GM18507 (cell line): ENCODE results near the gene CTNNA1.
"Not testable (repeated sequence)": the region's sequence is repeated elsewhere in the genome, so short reads cannot be mapped to it uniquely, and the experiment has no call there.

ENCODE experiments used
- DNase-seq: peaks from one replicate; pipeline ENCODE4 v3.0.0; 2011; ENCODE audit warnings: low read depth; ENCODE audit not compliant: insufficient read length; ENCODE audit errors: extremely low spot score
- FAIRE-seq: peaks from 2 replicates; lab custom pipeline; 2011; peaks lifted over from hg19 to GRCh38; lab: Jason Lieb, UNC

Gene CTNNA1

GRCh38 chr5:138752951-138753793, at the start of gene CTNNA1:
TSS of gene CTNNA1 (plus strand) at chr5:138753425. CDS start at chr5:138781925, 28,500 bp downstream.
- peak; percentile 9 for FAIRE-seq
- DNase-seq, result peak; percentile 77

- DNase-seq, FAIRE-seq: not testable (repeated sequence)
These were observed 49.4 kb upstream of the CTNNA1 start for GRCh38 chr5:138703777-138704176.

- FAIRE-seq (no peak), DNase-seq (no peak)
These were observed 48.2 kb upstream of the CTNNA1 start for GRCh38 chr5:138705007-138705406.

- DNase-seq, result no peak
- no peak for FAIRE-seq
These were observed 47.7 kb upstream of the CTNNA1 start for GRCh38 chr5:138705567-138705966.

GRCh38 chr5:138706655-138707480, 46.4 kb upstream of the CTNNA1 start:
- no peak for DNase-seq
- FAIRE-seq, result no peak

GRCh38 chr5:138708791-138709190, 44.4 kb upstream of the CTNNA1 start:
- DNase-seq (no peak), FAIRE-seq (no peak)

GRCh38 chr5:138709202-138709601, 44.0 kb upstream of the CTNNA1 start:
- DNase-seq (no peak), FAIRE-seq (no peak)

- FAIRE-seq, result no peak
- no peak for DNase-seq
These were observed 42.1 kb upstream of the CTNNA1 start for GRCh38 chr5:138711087-138711486.

GRCh38 chr5:138711811-138712210, 41.4 kb upstream of the CTNNA1 start:
- DNase-seq (no peak), FAIRE-seq (no peak)

GRCh38 chr5:138712324-138712723, 40.9 kb upstream of the CTNNA1 start:
- no peak for DNase-seq
- FAIRE-seq, result no peak

- FAIRE-seq (no peak), DNase-seq (no peak)
These were observed 40.4 kb upstream of the CTNNA1 start for GRCh38 chr5:138712791-138713190.

GRCh38 chr5:138713247-138713646, 40.0 kb upstream of the CTNNA1 start:
- no peak for FAIRE-seq
- DNase-seq, result no peak

- DNase-seq, result no peak
- peak; percentile 66 for FAIRE-seq
These were observed 38.5 kb upstream of the CTNNA1 start for GRCh38 chr5:138714694-138715093.

GRCh38 chr5:138715931-138716432, 37.2 kb upstream of the CTNNA1 start:
- not testable (repeated sequence) for DNase-seq, FAIRE-seq

- no peak for FAIRE-seq
- DNase-seq, result no peak
These were observed 36.7 kb upstream of the CTNNA1 start for GRCh38 chr5:138716456-138716924.

- FAIRE-seq (no peak), DNase-seq (no peak)
These were observed 35.8 kb upstream of the CTNNA1 start for GRCh38 chr5:138717399-138717798.

GRCh38 chr5:138719811-138720210, 33.4 kb upstream of the CTNNA1 start:
- FAIRE-seq, result no peak
- DNase-seq, result no peak

GRCh38 chr5:138720840-138721239, 32.4 kb upstream of the CTNNA1 start:
- FAIRE-seq (no peak), DNase-seq (no peak)

- no peak for DNase-seq
- no peak for FAIRE-seq
These were observed 31.2 kb upstream of the CTNNA1 start for GRCh38 chr5:138721979-138722378.

GRCh38 chr5:138722544-138723177, 30.6 kb upstream of the CTNNA1 start:
- FAIRE-seq (no peak), DNase-seq (no peak)
